IMR-90 (cell line): ENCODE measurements around the gene FAM193A. TPM values are rescaled to one million over a fixed set of nuclear protein-coding genes. Genes with fewer than 3 reads are reported as not detected.
A peak's percentile ranks its signal among the peaks of the same experiment; 100 is the strongest.

Source experiments
- ATAC-seq: fragments of 200-7000 bp; cut with Tn5 transposase; 2 replicates; pipeline ENCODE4 v1.9.1; 2020; ENCODE audit warnings: low read depth, mild to moderate bottlenecking, moderate library complexity
- BruUV-seq: library from RNA; stranded (reverse); fragments of 400-500 nt; replicated peaks from 2 replicates; lab custom pipeline; 2021; lab: Mats Ljungman, UMichigan
- CTCF ChIA-PET: fragments of 300-600 bp; formaldehyde crosslinking; extraction: SDS; loops from one replicate; lab custom pipeline; 2021; ENCODE audit warnings: antibody characterized with exemption; lab: Yijun Ruan, JAX
- POLR2A ChIA-PET: fragments of 300-600 bp; sonication (Branson Sonifier 250); formaldehyde crosslinking; loops from one replicate; lab custom pipeline; 2022; ENCODE audit warnings: antibody characterized with exemption; ENCODE audit not compliant: unreplicated experiment; lab: Charles Lee
- DNase-seq: peaks from one replicate; pipeline ENCODE4 v3.0.0; 2013
- H2AFZ ChIP-seq: replicated peaks from 2 replicates; pipeline ENCODE3; 2013; ENCODE audit warnings: low read length, mild to moderate bottlenecking; ENCODE audit not compliant: poor library complexity
- H2AK5ac ChIP-seq: 2 replicates; pipeline ENCODE4 v1.6.1; 2013; ENCODE audit warnings: low read depth, low read length, inconsistent platforms
- H2AK9ac ChIP-seq: replicated peaks from 2 replicates; pipeline ENCODE3; 2013; ENCODE audit warnings: mild to moderate bottlenecking, low read depth, low read length, moderate library complexity; ENCODE audit not compliant: poor library complexity
- H2BK120ac ChIP-seq: 2 replicates; pipeline ENCODE4 v1.6.1; 2013; ENCODE audit warnings: low read depth, low read length, inconsistent platforms
- H2BK15ac ChIP-seq: 3 replicates; pipeline ENCODE4 v1.6.1; 2013; ENCODE audit warnings: low read depth, low read length, inconsistent platforms
- H2BK20ac ChIP-seq: 2 replicates; pipeline ENCODE4 v1.6.1; 2013; ENCODE audit warnings: low read depth, mild to moderate bottlenecking, inconsistent platforms, low read length, moderate library complexity
- H2BK5ac ChIP-seq: 2 replicates; pipeline ENCODE4 v1.6.1; 2013; ENCODE audit warnings: mild to moderate bottlenecking, low read depth, low read length, inconsistent platforms; ENCODE audit not compliant: poor library complexity, severe bottlenecking
- H3K14ac ChIP-seq: replicated peaks from 2 replicates; pipeline ENCODE4 v1.6.1; 2013; ENCODE audit warnings: low read depth, low read length, inconsistent platforms
- H3K18ac ChIP-seq: 2 replicates; pipeline ENCODE4 v1.6.1; 2013; ENCODE audit warnings: low read depth, low read length, control low read depth
- H3K23ac ChIP-seq: 2 replicates; pipeline ENCODE4 v1.6.1; 2013; ENCODE audit warnings: low read depth, low read length, inconsistent platforms
- H3K27ac ChIP-seq: 2 replicates; pipeline ENCODE4 v1.5.1; 2013; ENCODE audit warnings: mild to moderate bottlenecking, control low read depth, low read length; ENCODE audit not compliant: insufficient read depth
- H3K27me3 ChIP-seq: 2 replicates; pipeline ENCODE4 v1.6.1; 2013; ENCODE audit warnings: low read length; ENCODE audit not compliant: control insufficient read depth, insufficient read depth
- H3K36me3 ChIP-seq: 2 replicates; pipeline ENCODE4 v1.6.1; 2013; ENCODE audit warnings: low read length, mixed read lengths; ENCODE audit not compliant: control insufficient read depth, insufficient read depth
- H3K4ac ChIP-seq: 2 replicates; pipeline ENCODE4 v1.6.1; 2013; ENCODE audit warnings: low read depth, low read length, inconsistent platforms
- H3K4me1 ChIP-seq: 2 replicates; pipeline ENCODE4 v1.6.1; 2013; ENCODE audit warnings: low read length, mixed read lengths; ENCODE audit not compliant: control insufficient read depth, insufficient read depth
- H3K4me2 ChIP-seq: 2 replicates; pipeline ENCODE4 v1.6.1; 2013; ENCODE audit warnings: low read depth, mild to moderate bottlenecking, control low read depth, low read length, moderate library complexity
- H3K4me3 ChIP-seq: 2 replicates; pipeline ENCODE4 v1.5.1; 2013; ENCODE audit warnings: low read depth, mild to moderate bottlenecking, control low read depth, low read length, moderate library complexity; ENCODE audit not compliant: insufficient read depth
- H3K56ac ChIP-seq: 2 replicates; pipeline ENCODE4 v1.6.1; 2013; ENCODE audit warnings: low read length, inconsistent platforms; ENCODE audit not compliant: insufficient read depth; ENCODE audit errors: extremely low read depth
- H3K79me1 ChIP-seq, 2 experiments: 2 replicates each; pipeline ENCODE4 v1.6.1; 2013; ENCODE audit warnings: low read length in 2 of 2, inconsistent platforms in 1 of 2, low read depth in 1 of 2
- H3K9ac ChIP-seq: 2 replicates; pipeline ENCODE4 v1.6.1; 2013; ENCODE audit warnings: low read depth, low read length, control low read depth
- H3K9me1 ChIP-seq: 2 replicates; pipeline ENCODE4 v1.6.1; 2013; ENCODE audit warnings: low read length, inconsistent platforms; ENCODE audit not compliant: insufficient read depth
- H3K9me3 ChIP-seq: 2 replicates; pipeline ENCODE4 v1.6.1; 2013; ENCODE audit warnings: low read length; ENCODE audit not compliant: control insufficient read depth, insufficient read depth
- H4K20me1 ChIP-seq: 2 replicates; pipeline ENCODE4 v1.6.1; 2013; ENCODE audit warnings: low read length, inconsistent platforms; ENCODE audit not compliant: insufficient read depth
- H4K5ac ChIP-seq: 2 replicates; pipeline ENCODE4 v1.6.1; 2013; ENCODE audit warnings: mild to moderate bottlenecking, low read depth, low read length, control low read depth
- H4K8ac ChIP-seq, 2 experiments: 2 replicates each; pipeline ENCODE4 v1.6.1; 2013; ENCODE audit warnings: low read depth in 2 of 2, low read length in 2 of 2, control low read depth in 1 of 2, inconsistent platforms in 1 of 2
- H4K91ac ChIP-seq: 2 replicates; pipeline ENCODE4 v1.6.1; 2013; ENCODE audit warnings: low read depth, low read length, inconsistent platforms; ENCODE audit not compliant: insufficient read depth
- CEBPB ChIP-seq: IDR thresholded peaks from 2 replicates; pipeline ENCODE4 v1.6.1; 2012; ENCODE audit warnings: low read depth, low read length, improper control_type of control experiment
- CHD1 ChIP-seq: IDR thresholded peaks from 2 replicates; pipeline ENCODE4 v1.6.1; 2012; ENCODE audit warnings: low read depth, low read length, improper control_type of control experiment
- FOS ChIP-seq: fragments of 150-350 bp; IDR thresholded peaks from 2 replicates; pipeline ENCODE4 v1.6.1; 2016; ENCODE audit warnings: low read depth, low read length
- MXI1 ChIP-seq: IDR thresholded peaks from 2 replicates; pipeline ENCODE4 v1.6.1; 2012; ENCODE audit warnings: low read depth, mild to moderate bottlenecking, low read length, moderate library complexity, borderline replicate concordance
- NFE2L2 ChIP-seq: fragments of 150-350 bp; IDR thresholded peaks from 2 replicates; pipeline ENCODE4 v1.6.1; 2016; ENCODE audit warnings: low read depth, mild to moderate bottlenecking, low read length
- POLR2A ChIP-seq: IDR thresholded peaks from 2 replicates; pipeline ENCODE4 v1.6.1; 2012; ENCODE audit warnings: mild to moderate bottlenecking, low read depth, low read length
- RCOR1 ChIP-seq: IDR thresholded peaks from 2 replicates; pipeline ENCODE4 v1.6.1; 2012; ENCODE audit warnings: mild to moderate bottlenecking, low read length, improper control_type of control experiment; ENCODE audit not compliant: insufficient replicate concordance
- RFX5 ChIP-seq: IDR thresholded peaks from 2 replicates; pipeline ENCODE4 v1.8.0; 2012; ENCODE audit warnings: low read depth, mild to moderate bottlenecking, low read length, moderate library complexity
- USF2 ChIP-seq: fragments of 150-350 bp; IDR thresholded peaks from 2 replicates; pipeline ENCODE4 v1.6.1; 2017; ENCODE audit warnings: mild to moderate bottlenecking, antibody characterized with exemption, low read length, low read depth
- WGBS, 2 experiments: methylation state at CpG; one replicate each; pipeline versions ENCODE4 v1.1.5 to v1.1.7; 2013; ENCODE audit warnings: missing lambda C conversion rate in 2 of 2; ENCODE audit not compliant: insufficient read length in 1 of 2; ENCODE audit errors: extremely low coverage in 2 of 2; 5-methylcytosine and 5-hydroxymethylcytosine counted together
- dilution Hi-C: fragments of 300-500 bp; cut with HindIII; formaldehyde crosslinking; loops from one replicate; pipeline ENCODE4 v1.14.3; 2018; ENCODE audit warnings: low sequenced_read_pairs; ENCODE audit not compliant: unreplicated experiment
- in situ Hi-C: fragments of 300-500 bp; cut with MboI; formaldehyde crosslinking; loops from 3 replicates; pipeline ENCODE4 v1.14.3; 2019; ENCODE audit warnings: low sequenced_read_pairs, inconsistent platforms, mixed read lengths
- intact Hi-C: fragments of 100-400 bp; cut with micrococcal nuclease; formaldehyde crosslinking; loops from 2 replicates; pipeline ENCODE4 v1.10.0; 2022
- polyA plus RNA-seq, 3 experiments: library from polyadenylated mRNA; depleted of rRNA; stranded (reverse); fragments of >200 nt; gene quantifications; 2 replicates each; pipeline ENCODE4 v1.2.3, GENCODE V29; 2012; ENCODE audit warnings: low replicate concordance in 1 of 3
- total RNA-seq: library from RNA; depleted of rRNA; stranded (reverse); fragments of >200 nt; gene quantifications from 2 replicates; pipeline ENCODE4 v1.2.3, GENCODE V29; 2012

Gene FAM193A
- total and polyA plus RNA-seq, 2 of the 4 experiments (the other 2 are of a cell fraction): 6.8 to 11.0 TPM

DNA sequence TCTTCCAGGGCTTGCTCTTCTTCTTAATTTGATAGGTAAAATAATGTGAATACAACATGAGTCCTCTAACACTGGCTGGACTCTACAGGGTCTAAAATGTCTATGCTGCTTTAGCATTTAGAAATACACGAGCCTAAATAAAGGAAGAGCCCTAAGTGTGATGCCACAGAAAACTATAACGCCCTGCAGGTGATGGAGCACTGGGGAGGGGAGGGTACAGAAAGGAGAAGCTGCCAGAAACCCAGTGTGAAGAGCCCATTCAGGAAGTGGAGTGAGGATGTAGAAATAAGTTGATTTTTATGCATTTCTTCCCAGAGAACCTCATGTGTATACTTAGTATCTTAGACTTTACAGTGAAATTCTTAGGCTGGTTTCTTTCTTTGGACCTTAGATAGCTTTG lies 136.3 kb downstream of the FAM193A start:
- BruUV-seq: no TSS peak
- in situ Hi-C loops: no loop called here
- Histone ChIP-seq H2BK15ac (no peak overlapping the region), H3K23ac (no peak overlapping the region), H3K9me1 (peaks cover 12% of the 10 kb centered on the region), H2BK120ac (no peak overlapping the region), H4K20me1 (0 out of 2 replicates have a peak, but pooled peaks cover 9% of the 10 kb centered on the region), H3K4ac (no peak overlapping the region), H2AK9ac (no peak overlapping the region), H3K79me1 (peaks cover 38 to 59% of the 10 kb centered on the region in 2 experiments), H3K14ac (no peak overlapping the region), H3K36me3 (peaks cover 33% of the 10 kb centered on the region), H2AK5ac (no peak overlapping the region), H3K9me3 (no peaks in the 10 kb centered on the region), H3K27me3 (no peaks in the 10 kb centered on the region), H3K4me2 (no peak overlapping the region), H3K4me1 (no peaks in the 10 kb centered on the region), H3K56ac (no peak overlapping the region), H4K8ac (no peak overlapping the region), H2BK20ac (no peak overlapping the region), H3K4me3 (no peak overlapping the region), H3K9ac (no peak overlapping the region), H4K5ac (no peak overlapping the region), H3K18ac (no peak overlapping the region), H4K91ac (no peak overlapping the region), H2AFZ (no peak overlapping the region), H2BK5ac (no peak overlapping the region), H3K27ac (no peak overlapping the region)
- dilution Hi-C loops: no loop called here
- ChIA-PET POLR2A (no interaction called here), CTCF (no interaction called here)
- DNase-seq (no peak), ATAC-seq (0 out of 2 replicates have a peak, but pooled peaks have one; percentile 24)
- 67% methylated on average over 1 of the region's 2 CpGs; no CpG with 5 or more reads in 1 of the 2 experiments for WGBS, 2 experiments
- intact Hi-C loops: no loop called here
- TF ChIP-seq RFX5 (no peak), FOS (no peak), CHD1 (no peak), CEBPB (no peak), USF2 (no peak), NFE2L2 (no peak), MXI1 (no peak), RCOR1 (no peak), POLR2A (no peak)
